HG03095 (cell line): ENCODE results near the gene ALOX5.
"Not testable (repeated sequence)": the region's sequence is repeated elsewhere in the genome, so short reads cannot be mapped to it uniquely, and the experiment has no call there.

ENCODE experiments used
- ATAC-seq: cut with Tn5 transposase; IDR thresholded peaks from one replicate; pipeline ENCODE4 v1.9.1; 2021; ENCODE audit warnings: moderate library complexity; ENCODE audit not compliant: unreplicated experiment

The ALOX5 gene

DNA sequence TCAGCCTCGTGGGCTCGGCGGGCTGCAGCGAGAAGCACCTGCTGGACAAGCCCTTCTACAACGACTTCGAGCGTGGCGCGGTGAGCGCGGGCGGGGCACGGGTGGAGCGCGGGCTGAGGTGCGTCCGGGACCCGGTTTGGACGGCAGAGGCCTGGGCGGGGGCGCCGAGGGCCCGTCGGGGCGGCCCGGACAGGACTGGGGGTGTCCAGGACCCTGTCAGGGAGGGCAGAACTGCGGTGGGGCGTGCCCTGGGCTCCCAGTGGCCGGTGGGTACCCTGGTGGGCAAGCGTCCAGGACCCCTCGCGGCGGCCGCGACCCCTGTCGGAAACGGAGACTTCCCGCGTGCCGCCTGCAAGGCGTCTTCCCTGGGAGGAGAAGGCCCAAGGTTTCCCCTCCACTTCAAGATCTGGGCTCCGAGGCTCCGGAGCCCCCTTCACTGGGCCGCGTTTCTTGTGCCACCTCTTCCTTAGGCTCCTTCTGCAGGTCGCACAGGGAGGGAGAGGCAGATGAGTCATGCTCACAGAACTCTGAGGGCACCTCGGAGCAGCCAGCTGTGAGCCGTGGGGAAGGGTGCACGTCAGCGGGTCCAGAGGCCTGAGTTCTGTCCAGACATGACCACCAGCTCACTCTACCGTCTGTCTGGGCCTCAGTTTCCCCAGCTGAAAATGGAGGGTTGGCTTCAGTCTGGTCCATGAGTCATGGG lies 485 bp downstream of the ALOX5 start:
- peak; percentile 6 for ATAC-seq

DNA sequence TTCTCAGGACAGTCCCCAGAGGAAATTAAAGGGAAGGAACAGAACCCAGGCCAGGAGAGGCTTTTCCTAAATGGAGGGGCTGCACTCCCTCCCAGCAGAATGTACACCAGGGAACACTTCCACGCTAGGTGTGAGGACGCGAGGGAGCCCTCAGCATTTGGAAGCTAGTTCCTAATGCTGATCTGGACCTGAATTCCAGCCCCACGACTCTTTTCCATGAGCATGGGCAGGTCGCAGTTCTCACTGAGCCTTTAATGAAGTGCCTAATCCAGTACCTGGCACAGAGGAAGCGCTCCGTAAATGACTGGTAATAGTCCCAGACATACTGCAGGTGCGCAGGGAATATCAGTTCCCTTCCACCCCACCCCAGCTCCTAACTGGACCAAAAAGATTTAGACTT lies 1.1 kb downstream of the ALOX5 start:
- no peak for ATAC-seq

DNA sequence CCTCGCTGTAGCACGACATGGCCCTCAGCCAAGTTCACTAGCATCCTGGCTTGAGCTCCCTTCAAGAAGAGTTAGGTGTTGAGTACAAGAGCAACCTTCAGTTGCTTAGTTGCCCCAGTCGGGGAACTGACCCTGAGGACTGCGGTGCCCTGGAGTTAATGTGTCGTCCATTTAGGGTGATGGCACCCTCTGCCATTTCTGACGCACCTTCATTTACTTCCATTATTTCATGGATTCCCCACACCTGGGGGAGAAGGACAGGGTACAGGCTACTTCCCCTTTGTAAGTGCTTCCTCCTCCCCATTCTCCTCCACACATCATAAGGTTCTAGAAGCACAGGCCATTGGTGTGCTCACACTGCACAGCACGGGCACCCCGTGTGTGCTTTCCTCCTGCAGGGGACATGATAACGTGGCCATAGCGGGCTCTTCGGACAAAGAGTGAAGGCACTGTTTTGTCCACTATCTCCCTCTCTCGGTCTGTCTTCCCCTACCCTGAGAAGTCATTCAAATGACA lies 1.8 kb downstream of the ALOX5 start:
- ATAC-seq, result no peak

DNA sequence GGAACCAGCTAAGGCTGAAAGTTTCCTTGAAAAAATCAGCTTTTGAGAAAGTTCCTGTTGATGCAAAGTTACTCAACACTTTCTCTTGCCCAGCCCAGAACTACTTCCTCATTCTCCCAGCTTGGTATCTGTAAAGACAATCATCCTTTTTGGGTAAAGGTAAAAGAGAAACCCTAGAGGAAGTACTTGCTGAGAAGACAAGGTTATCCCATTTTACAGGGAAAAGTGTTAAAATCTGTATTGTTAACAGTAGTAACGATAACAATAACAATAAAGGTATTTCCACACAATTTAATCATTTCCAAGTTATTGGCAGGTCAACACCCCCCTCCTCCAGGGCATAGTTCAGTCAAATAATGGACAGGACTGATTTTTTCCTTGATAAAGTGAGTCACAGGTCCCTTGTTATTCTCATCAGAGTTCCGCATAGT lies 2.4 kb downstream of the ALOX5 start:
- ATAC-seq, result no peak

DNA sequence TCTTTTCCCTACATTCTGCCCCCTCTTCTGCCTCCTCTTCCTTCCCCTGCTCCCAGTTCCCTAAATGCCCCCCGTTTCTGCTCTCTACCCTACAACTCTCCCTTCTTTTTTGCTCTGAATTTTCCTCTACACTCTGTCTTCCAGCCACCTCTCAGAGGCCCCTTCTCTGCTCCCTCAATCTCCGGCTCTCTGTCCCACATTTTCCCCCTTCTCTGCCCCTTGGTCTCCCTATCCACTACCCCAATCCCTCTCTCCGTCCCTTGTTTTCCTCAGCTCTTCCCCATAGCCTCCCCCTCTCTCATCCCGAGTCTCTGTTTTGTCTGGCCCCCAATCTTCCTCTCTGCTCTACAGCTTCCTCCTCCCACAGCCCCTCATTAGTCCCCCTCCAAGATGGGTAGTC lies 3.3 kb downstream of the ALOX5 start:
- ATAC-seq, result no peak

DNA sequence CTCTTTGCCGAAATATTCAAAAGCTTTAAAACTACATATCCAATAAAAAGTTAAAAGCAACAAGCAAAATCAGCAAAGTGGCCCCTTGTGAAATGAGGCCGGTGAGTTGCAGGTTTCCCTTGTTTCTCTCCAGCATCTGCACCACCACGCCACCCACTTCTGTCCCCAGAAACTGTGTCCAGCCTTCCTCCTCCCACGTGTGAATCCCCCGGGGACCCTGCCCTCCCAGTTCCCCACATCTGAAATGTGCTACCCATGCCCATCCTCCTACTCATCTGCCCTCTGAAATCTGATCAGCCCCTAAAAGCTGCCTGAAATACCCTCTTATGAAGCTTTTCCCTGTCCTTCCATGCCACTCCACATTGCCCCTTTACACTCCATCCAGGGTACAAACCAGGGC lies 3.8 kb downstream of the ALOX5 start:
- no peak for ATAC-seq

DNA sequence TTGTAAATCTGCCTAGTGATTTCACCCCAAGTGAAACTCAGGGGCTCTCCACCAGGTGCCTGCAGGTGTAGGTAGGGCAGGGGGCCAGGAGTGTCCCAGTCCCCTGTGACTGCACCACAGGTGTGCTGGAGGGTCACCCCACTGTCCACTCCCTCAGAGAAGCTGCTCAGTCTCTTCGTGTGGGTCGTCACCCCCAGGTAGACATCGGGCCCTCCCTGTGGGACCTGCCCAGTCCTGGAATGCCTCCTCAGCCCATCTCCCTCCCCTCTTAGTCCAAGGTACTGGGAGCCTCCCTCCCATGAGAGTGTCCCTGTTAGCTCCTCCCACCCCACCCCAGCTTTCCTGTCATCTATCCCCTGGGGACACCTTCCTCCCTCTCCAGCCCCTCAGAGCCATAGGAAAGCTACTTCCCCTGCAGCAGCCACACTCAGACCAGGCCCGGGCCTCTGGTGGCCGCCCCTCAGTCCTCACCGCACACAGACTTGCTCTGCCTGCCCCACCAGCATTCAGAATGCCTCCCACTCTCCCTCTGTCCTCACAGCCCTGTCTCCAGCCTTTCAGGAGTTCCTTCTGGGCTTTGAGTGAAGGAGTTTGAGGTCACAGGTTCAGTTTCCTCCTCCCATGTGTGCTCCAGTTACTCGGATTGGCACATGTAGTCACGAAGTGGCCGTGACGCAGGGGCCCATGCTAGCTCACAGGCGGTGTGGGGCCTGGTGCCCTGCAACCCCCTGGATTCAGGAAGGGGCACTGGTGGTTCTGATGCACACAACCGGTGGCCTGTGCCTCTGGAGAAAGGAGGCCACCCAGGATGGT lies 5.1 kb downstream of the ALOX5 start:
- ATAC-seq, result no peak

DNA sequence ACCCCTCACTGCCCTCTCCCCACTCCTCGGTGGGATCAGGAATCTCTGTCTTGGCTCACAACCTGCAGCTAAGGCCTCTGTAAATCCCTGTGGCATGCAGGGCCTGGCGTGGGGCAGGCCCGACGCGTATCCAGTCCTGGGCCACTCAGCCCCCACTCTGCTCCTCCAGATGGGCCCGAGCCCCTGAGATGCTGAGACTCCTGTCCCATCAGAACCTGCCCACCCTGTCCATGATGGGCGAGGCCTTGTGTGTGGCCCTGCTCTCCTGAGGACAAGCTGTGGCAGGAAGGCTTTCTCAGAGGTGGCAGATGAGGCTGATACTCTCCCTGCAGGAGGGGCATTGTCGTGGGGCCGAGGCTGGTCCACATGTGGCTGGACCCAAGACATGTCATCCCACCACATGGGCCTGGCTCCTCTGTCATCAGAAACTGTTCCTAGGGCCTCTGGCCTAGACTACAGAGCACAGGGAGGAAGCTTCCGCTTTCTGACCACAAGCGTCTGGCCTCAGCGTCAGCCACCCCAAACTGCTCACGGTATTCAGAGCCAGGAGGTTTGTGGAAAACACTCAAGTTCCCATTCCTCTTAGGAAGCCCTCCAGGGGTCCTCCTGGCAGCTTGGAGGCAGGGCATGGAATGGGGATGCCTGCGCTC lies 6.0 kb downstream of the ALOX5 start:
- ATAC-seq, result no peak

DNA sequence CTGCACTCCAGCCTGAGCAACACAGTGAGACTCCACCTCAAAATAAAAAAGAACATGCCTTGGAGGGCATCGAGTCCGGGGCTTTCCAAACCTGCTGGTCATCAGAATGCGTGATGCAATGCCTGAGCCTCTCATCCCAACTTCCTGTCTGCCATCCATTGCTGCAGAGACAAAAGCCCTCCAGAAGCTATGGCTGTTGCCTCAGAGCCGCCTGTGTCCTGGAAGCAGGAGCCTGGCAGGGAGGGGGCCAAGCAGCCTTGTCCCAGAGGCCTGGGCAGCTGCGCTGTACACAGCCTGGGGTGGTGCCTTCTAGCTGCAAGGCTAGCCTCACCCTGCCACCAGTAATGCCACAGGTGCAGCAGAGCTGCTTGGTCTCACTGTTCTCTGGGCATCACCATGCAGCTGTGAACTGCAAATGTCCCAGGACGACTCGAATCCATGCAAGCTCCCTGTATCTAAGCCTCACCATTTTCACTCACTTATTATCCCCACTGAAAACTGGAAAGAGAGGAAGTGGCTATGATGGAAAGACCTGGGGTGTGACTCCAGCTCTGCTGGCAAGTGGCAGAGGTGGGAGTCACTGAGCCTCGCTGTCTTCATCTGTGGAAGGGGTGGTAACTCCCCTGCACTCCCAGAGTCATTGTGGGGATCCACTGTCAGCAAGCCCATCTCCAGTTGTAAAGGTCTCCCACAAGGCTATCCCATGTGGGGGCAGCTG lies 7.0 kb downstream of the ALOX5 start:
- no peak for ATAC-seq

DNA sequence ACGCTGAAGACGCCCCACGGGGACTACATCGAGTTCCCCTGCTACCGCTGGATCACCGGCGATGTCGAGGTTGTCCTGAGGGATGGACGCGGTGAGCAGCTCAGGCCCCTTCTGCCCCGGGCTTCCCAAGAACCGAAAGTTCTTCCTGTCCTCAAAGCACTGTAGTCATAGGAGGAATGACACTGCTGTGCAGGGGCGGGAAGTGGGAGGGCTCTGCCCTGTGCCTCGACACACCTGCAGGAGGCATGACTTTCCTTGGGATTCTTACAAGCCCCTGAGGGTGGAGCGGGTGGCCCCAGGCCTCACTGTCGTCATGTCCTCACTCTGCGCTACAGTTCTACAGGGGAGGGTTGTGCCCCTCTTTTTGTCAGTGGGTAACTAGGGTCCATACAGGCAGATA lies 8.6 kb downstream of the ALOX5 start:
- no peak for ATAC-seq

DNA sequence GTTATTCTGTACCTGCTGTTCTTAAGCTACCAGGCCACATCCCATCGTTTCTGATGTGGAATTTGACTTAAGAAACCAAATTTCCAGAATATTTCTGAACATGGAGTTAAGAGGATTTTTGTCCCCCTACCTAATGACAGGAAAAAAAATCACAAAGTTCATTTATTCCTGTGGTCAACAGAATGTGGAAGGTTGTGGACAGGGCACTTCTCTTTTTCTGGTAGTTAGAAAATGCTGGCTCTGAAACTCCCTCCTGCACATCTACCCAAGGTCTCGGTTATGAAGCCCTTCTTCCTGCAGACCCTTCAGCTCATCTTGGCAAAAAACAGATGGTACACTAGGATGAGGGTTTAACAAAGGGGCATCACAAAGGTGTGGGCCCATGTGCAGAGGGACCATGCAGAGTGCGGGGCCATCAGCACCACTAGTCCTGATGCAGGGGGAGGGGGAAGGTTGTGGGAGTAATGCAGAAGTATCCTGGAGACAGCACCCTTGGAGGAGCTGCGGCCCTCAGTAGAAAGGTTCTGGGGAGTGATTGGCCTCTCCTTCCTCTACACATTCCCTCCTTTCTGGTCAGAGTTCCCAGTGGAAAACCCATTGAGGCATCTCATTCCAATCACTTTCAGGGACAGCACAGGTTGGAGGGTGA lies 9.8 kb downstream of the ALOX5 start:
- ATAC-seq, result no peak

DNA sequence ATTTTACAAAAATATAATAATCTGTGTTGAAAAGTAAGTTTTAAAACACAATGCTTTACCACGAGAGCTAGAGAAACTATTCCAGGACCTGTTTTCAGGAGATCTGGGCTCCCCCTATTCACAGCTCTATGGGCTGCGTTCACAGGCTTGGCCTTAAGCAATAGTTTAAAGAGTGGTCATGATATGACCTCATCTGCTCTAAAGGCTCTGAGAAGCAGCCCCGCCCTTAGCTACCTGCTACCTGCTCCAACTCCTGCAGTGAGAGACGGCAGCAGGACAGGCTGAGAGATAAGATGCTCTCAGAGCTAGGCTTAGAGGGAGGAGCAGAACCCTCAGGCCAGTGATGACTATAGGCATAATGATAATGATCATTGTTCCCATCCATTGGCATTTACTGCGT lies 12.6 kb downstream of the ALOX5 start:
- ATAC-seq, result no peak

DNA sequence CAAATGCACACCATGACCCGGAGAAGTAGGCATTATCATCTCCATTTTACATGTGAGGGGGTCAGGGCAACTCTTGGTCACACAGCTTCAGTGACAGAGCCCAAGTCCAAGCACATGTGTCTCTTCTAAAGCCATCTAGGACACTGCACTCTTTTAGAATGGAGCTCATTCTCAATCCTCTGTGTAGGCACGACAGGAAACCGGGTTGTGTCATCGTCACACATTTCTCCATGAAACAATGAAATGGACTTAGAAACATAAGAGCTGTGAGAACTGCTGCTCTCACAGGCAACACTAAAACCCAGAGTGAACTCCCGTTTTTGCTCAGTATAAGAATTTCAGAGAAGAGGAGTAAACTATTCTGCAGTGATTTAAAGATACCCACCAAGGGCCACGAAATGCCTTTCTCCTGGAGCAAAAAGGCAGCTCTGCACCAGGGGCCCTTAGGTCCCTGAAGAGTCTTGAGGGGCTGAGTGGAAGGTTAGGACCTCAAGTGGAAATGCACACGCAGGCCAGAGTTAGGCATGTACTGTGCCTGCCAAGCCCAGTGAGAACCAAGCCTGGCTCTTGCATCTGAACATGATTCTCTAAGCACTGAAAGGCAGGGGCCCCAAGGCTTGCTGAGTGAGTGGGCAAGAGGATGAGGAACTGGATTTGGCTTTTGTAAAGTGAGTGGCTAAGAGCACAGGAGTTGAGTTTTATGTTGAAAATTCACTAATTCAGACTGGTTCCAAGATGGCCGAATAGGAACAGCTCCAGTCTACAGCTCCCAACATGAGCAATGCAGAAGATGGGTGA lies 13.3 kb downstream of the ALOX5 start:
- no peak for ATAC-seq

DNA sequence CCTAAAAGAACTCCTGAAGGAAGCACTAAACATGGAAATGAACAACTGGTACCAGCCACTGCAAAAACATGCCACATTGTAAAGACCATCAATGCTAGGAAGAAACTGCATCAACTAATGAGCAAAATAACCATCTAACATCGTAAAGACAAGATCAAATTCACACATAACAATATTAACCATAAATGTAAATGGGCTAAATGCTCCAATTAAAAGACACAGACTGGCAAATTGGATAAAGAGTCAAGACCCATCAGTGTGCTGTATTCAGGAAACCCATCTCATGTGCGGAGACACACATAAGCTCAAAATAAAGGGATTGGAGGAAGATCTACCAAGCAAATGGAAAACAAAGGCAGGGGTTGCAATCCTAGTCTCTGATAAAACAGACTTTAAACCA lies 15.7 kb downstream of the ALOX5 start:
- ATAC-seq, result not testable (repeated sequence)

DNA sequence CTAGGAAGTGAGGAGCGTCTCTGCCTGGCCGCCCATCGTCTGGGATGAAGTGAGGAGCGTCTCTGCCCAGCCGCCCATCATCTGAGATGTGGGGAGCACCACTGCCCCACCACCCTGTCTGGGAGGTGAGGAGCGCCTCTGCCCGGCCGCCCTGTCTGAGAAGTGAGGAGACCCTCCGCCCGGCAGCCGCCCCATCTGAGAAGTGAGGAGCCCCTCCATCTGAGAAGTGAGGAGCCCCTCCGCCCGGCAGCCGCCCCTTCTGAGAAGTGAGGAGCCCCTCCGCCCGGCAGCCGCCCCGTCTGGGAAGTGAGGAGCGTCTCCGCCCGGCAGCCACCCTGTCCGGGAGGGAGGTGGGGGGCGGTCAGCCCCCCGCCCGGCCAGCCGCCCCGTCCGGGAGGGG lies 17.6 kb downstream of the ALOX5 start:
- not testable (repeated sequence) for ATAC-seq

DNA sequence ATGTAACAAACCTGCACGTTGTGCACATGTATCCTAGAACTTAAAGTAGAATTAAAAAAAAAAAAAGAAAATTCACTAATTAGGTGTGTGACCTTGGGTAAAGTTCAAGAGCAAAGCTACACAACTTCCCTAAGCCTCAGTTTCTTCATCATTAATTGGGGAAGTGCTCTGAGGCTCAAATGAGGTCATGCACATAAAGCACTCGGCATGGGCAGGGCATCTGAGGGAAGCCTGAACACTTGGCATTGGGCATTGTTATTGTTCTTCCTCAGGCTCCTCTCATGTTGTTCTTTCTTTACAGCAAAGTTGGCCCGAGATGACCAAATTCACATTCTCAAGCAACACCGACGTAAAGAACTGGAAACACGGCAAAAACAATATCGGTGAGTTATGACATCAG lies 21.5 kb downstream of the ALOX5 start:
- ATAC-seq, result no peak

DNA sequence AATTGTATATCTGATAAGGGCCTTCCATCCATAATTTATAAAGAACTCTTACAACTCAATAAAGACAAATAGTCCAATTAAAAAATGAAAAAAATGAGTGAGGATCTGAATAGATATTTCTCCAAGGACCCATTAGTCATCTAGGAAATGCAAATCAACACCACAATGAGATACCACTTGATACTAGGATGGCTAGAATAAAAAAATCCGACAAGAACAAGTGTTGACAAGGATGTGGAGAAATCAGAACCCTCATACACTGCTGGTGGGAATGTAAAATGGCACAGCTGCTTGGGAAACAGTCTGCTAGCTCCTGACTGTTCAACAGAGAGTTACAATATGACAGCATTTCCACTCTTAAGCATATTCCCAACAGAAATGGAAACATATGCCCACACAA lies 24.6 kb downstream of the ALOX5 start:
- ATAC-seq, result no peak

DNA sequence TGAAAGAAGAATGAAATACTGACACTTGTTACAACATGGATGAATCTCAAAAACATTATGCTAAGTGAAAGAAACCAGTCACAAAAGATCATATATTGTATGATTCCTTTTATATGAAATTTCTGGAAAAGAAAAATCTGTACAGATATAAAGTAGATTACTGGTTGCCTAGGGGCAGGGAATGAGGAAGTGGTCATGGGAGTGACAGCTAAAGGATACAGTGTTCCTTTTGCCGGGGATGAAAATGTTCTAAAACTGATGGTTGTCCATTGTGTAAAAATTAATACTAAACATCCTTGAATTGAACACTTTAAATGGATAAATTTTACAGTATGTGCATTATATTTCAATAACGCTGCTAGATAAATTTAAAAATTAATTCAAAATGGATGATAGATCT lies 25.1 kb downstream of the ALOX5 start:
- no peak for ATAC-seq

DNA sequence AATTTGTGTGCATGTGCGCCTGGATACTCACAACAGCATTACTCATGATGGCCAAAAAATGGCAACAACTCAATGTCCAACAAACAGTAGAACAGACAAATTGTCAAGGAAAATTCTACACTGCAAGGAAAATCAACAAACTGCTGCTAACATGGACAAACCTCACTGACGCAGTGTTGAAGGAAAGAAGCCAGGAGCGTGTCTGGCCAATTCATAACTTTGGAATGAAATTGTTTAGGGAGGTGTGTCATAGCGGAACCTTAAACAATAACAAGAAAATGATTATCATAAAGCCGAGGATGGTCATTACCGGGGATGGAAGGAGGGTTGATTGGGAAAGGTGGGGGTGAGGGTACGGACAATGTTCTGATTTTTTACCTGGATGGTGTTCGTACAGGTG lies 29.1 kb downstream of the ALOX5 start:
- no peak for ATAC-seq
